ENCODE measurements around the gene CCDC110.

DNA sequence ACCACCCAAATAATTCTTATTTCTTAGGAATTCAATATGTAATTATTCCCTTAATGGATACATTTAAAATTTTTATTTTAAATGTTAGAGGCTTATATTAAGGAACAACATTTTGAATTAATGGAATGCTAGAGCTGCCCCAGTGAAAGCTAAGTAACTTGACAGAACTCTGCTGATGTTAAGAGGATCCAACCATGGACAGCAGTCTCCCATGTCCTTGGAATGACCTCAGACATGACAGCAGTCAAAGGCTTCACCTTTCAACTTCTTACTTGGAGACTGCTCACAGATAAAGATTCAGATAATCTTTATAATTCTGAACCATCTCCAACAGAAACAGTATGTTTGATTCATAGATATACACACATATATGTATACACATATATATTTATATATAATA lies 46.5 kb upstream of the CCDC110 start:
- TF ChIP-seq ZNF668 (CRISPR knock-in tag; IDR thresholded peaks at IDR 0.05) (no peak), EP300 (IDR thresholded peaks at IDR 0.05; ENCODE audit: low read length) (no peak), ELF1 (tag; IDR thresholded peaks at IDR 0.05) (no peak)
- TF ChIP-seq, protein P1, sequence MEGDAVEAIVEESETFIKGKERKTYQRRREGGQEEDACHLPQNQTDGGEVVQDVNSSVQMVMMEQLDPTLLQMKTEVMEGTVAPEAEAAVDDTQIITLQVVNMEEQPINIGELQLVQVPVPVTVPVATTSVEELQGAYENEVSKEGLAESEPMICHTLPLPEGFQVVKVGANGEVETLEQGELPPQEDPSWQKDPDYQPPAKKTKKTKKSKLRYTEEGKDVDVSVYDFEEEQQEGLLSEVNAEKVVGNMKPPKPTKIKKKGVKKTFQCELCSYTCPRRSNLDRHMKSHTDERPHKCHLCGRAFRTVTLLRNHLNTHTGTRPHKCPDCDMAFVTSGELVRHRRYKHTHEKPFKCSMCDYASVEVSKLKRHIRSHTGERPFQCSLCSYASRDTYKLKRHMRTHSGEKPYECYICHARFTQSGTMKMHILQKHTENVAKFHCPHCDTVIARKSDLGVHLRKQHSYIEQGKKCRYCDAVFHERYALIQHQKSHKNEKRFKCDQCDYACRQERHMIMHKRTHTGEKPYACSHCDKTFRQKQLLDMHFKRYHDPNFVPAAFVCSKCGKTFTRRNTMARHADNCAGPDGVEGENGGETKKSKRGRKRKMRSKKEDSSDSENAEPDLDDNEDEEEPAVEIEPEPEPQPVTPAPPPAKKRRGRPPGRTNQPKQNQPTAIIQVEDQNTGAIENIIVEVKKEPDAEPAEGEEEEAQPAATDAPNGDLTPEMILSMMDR (IDR thresholded peaks at IDR 0.05 in 2 of 3, conservative IDR thresholded peaks at IDR 0.05 in 1 of 3; ENCODE audit: insufficient read depth in 2 of 3, low read depth in 1 of 3, low read length in 3 of 3), result no peak

All from K562 (cell line).